CD4-positive, alpha-beta memory T cell (primary cell): Measurements from ENCODE around the gene UTY. TPM values are rescaled to one million over a fixed set of nuclear protein-coding genes. Genes with fewer than 3 reads are reported as not detected.

Experiments used
- CTCF ChIA-PET: fragments of 350-600 bp; sonication (Branson Sonifier 250); formaldehyde crosslinking; loops from one replicate; lab custom pipeline; 2021; ENCODE audit warnings: inconsistent platforms; ENCODE audit not compliant: partially characterized antibody; lab: Charles Lee
- POLR2A ChIA-PET: fragments of 350-600 bp; sonication (Branson Sonifier 250); formaldehyde crosslinking; loops from one replicate; lab custom pipeline; 2021; ENCODE audit not compliant: partially characterized antibody; lab: Charles Lee
- DNase-seq, 5 donors: peaks; one replicate each; pipeline versions ENCODE4 v3.0.0 to v3.0.0-alpha.2; 2020 to 2022; ENCODE audit warnings: mixed read lengths in 1 of 5
- H3K27ac ChIP-seq: one replicate; pipeline ENCODE4 v1.7.0; 2013; ENCODE audit warnings: low read depth, low read length
- H3K27me3 ChIP-seq: 2 replicates; pipeline ENCODE4 v1.7.0; 2013; ENCODE audit warnings: mild to moderate bottlenecking, low read length, moderate library complexity; ENCODE audit not compliant: insufficient read depth
- H3K36me3 ChIP-seq: 2 replicates; pipeline ENCODE4 v1.7.0; 2013; ENCODE audit warnings: mild to moderate bottlenecking, low read length, moderate library complexity; ENCODE audit not compliant: insufficient read depth
- H3K4me1 ChIP-seq: 2 replicates; pipeline ENCODE4 v1.7.0; 2013; ENCODE audit warnings: mild to moderate bottlenecking, low read length, moderate library complexity; ENCODE audit not compliant: insufficient read depth
- H3K4me3 ChIP-seq, 2 donors: one replicate each; pipeline ENCODE4 v1.7.0; 2013; ENCODE audit warnings: low read length in 2 of 2, mild to moderate bottlenecking in 1 of 2
- H3K9me3 ChIP-seq, 2 donors: one replicate each; pipeline ENCODE4 v1.7.0; 2013; ENCODE audit warnings: low read length in 2 of 2, control low read depth in 1 of 2; ENCODE audit not compliant: control insufficient read depth in 1 of 2
- H3K27ac Mint-ChIP-seq, 7 donors: one replicate each; pipeline ENCODE4 v1.8.0; 2020 to 2021; ENCODE audit warnings: mixed read lengths in 7 of 7, mild to moderate bottlenecking in 6 of 7, inconsistent platforms in 3 of 7, moderate library complexity in 3 of 7
- H3K27me3 Mint-ChIP-seq, 2 donors: one replicate each; pipeline ENCODE4 v1.8.0; 2020 to 2021; ENCODE audit warnings: mixed read lengths in 2 of 2
- H3K36me3 Mint-ChIP-seq, 2 donors: one replicate each; pipeline ENCODE4 v1.8.0; 2020 to 2021; ENCODE audit warnings: mixed read lengths in 2 of 2, inconsistent platforms in 1 of 2, mild to moderate bottlenecking in 1 of 2
- H3K4me1 Mint-ChIP-seq, 4 donors: one replicate each; pipeline ENCODE4 v1.8.0; 2020 to 2021; ENCODE audit warnings: mixed read lengths in 4 of 4, mild to moderate bottlenecking in 1 of 4
- H3K4me3 Mint-ChIP-seq, 8 donors: one replicate each; pipeline ENCODE4 v1.8.0; 2020 to 2021; ENCODE audit warnings: mixed read lengths in 8 of 8, mild to moderate bottlenecking in 7 of 8, moderate library complexity in 6 of 8, inconsistent platforms in 3 of 8
- H3K9me3 Mint-ChIP-seq, 8 donors: one replicate each; pipeline ENCODE4 v1.8.0; 2020 to 2021; ENCODE audit warnings: mixed read lengths in 8 of 8, mild to moderate bottlenecking in 5 of 8, inconsistent platforms in 3 of 8, moderate library complexity in 1 of 8
- intact Hi-C: fragments of 100-400 bp; cut with micrococcal nuclease; formaldehyde crosslinking; loops from one replicate; pipeline ENCODE4 v1.15.1; 2023
- polyA plus RNA-seq, 2 donors: library from polyadenylated mRNA; unstranded; fragments of 300-500 nt; fragmentation: Illumina TruSeq; gene quantifications; one replicate each; pipeline ENCODE4 v1.2.3, GENCODE V29; 2021
- total RNA-seq, 2 experiments: library from RNA; stranded (reverse); gene quantifications; one replicate each; pipeline ENCODE4 v1.2.3, GENCODE V29; 2021

Gene UTY
- total and polyA plus RNA-seq, 4 experiments from 2014 or later, result 70.8 to 71.8 TPM; not detected in 2

DNA sequence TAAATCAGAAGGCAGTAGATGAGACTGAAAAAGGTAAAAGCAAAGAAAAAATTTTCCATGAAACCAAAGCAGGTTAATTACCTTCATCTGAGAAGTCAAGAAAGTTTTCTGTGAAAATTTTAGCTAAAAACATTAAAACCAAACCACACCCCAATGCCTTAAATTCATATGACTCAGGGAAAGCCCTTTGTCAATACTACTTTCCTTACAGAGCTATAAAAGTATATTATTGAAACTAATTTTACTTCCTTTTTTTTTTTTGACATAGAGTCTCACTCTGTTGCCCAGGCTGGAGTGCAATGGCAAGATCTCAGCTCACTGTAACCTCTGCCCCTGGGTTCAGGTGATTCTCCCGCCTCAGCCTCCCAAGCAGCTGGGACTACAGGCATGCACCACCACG is 117.2 kb downstream of the UTY start:
- H3K36me3 Mint-ChIP-seq, result peaks cover 0 to 15% of the 10 kb centered on the region in 2 donors
- H3K27ac Mint-ChIP-seq, result no peak overlapping the region
- H3K9me3 ChIP-seq, result no peaks in the 10 kb centered on the region
- H3K4me1 Mint-ChIP-seq, result peaks cover 0 to 15% (median 2%) of the 10 kb centered on the region in 4 donors
- peaks cover 8% of the 10 kb centered on the region for H3K4me1 ChIP-seq
- no peaks in the 10 kb centered on the region for H3K27me3 ChIP-seq
- ChIA-PET POLR2A (no interaction called here), CTCF (no interaction called here)
- no peak for DNase-seq
- peaks cover 3% of the 10 kb centered on the region for H3K36me3 ChIP-seq
- no peak overlapping the region for H3K27ac ChIP-seq
- no peak overlapping the region for H3K4me3 ChIP-seq
- no peaks in the 10 kb centered on the region for H3K27me3 Mint-ChIP-seq
- H3K9me3 Mint-ChIP-seq, result no peaks in the 10 kb centered on the region
- no peak overlapping the region for H3K4me3 Mint-ChIP-seq
- intact Hi-C loops, result no loop called here

DNA sequence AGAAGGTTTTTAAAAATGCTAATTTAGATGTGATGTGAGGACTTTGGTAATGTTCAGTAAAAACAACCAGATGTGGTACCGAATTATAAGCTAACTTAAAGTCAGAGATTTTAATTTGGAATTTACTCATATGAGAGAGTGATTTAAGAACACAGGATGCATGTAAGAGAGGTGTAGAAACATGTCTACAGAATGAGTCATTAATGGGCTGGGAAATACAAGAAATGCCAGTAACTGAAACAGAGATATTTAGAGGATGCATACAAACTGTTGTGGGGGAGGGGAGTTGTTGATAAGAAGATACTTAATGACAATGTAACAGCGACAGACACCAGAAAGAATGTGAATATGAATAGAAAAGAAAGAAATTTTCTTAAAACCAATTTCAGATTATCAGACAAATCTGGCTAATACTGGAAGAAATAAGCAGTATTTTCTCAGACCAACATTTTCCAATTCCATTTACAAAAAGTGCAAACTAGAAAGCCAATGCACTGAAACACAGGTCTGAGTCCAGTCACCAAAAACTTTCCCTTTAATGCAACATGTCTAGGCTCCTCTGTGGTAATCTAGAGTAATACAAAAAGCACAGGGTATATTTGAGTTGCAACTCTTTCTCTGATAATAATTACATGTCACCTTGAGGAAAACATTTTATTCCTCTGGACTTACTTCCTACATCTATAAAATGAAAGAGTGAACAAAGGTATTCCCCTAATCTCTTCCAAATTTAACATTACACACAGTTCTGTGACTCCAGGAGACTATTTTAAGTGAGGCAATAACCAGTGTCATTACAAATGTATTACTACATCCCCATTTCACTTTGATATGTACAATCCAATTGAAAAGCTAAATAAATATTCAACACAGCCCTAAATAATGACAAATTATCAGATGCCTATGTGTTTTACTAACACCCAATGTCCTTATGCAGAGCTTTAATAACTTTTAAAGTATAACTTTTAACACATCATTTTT is 117.9 kb downstream of the UTY start:
- ChIA-PET POLR2A (no interaction called here), CTCF (no interaction called here)
- H3K4me3 Mint-ChIP-seq, result no peak overlapping the region
- no peaks in the 10 kb centered on the region for H3K27me3 Mint-ChIP-seq
- H3K27ac ChIP-seq, result no peak overlapping the region
- no peak for DNase-seq
- H3K27ac Mint-ChIP-seq, result peak overlapping the region in 2 of 7 donors; percentile 44 to 46
- no peaks in the 10 kb centered on the region for H3K9me3 ChIP-seq
- H3K4me1 Mint-ChIP-seq, result peaks cover 0 to 15% (median 2%) of the 10 kb centered on the region in 4 donors
- H3K9me3 Mint-ChIP-seq, result no peaks in the 10 kb centered on the region
- H3K4me1 ChIP-seq, result peaks cover 8% of the 10 kb centered on the region
- H3K36me3 ChIP-seq, result peaks cover 3% of the 10 kb centered on the region
- no peaks in the 10 kb centered on the region for H3K27me3 ChIP-seq
- H3K4me3 ChIP-seq, result no peak overlapping the region
- intact Hi-C loops, result no loop called here
- peaks cover 0 to 17% of the 10 kb centered on the region in 2 donors for H3K36me3 Mint-ChIP-seq

DNA sequence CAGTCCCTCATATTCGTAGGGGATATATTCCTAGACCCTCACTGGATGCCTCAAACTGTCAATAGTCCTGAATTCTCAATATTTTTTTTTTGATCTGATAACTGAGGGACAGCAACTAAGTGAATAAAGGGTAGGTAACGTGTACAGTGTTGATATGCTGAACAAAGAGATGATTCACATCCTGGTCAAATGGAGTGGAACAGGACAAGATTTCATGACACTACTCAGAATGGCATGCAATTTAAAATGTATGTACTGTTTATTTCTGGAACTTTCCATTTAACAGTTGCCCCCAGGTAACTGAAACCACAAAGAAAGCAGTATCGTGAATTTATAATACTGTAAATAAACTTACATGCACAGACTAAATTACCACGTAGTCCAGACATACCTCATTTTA is 128.4 kb downstream of the UTY start:
- no peak overlapping the region for H3K4me3 ChIP-seq
- H3K4me3 Mint-ChIP-seq, result no peak overlapping the region
- POLR2A ChIA-PET, result no interaction called here
- CTCF ChIA-PET, result no interaction called here
- no peaks in the 10 kb centered on the region for H3K27me3 ChIP-seq
- H3K9me3 ChIP-seq, result no peaks in the 10 kb centered on the region
- peaks cover 0 to 6% (median 3%) of the 10 kb centered on the region in 4 donors for H3K4me1 Mint-ChIP-seq
- intact Hi-C loops, result no loop called here
- DNase-seq, result no peak
- H3K9me3 Mint-ChIP-seq, result no peaks in the 10 kb centered on the region
- H3K27ac ChIP-seq, result no peak overlapping the region
- no peaks in the 10 kb centered on the region for H3K4me1 ChIP-seq
- peaks cover 10% of the 10 kb centered on the region for H3K36me3 ChIP-seq
- H3K27me3 Mint-ChIP-seq, result no peaks in the 10 kb centered on the region
- H3K27ac Mint-ChIP-seq, result no peak overlapping the region
- H3K36me3 Mint-ChIP-seq, result peaks cover 0 to 53% of the 10 kb centered on the region in 2 donors

DNA sequence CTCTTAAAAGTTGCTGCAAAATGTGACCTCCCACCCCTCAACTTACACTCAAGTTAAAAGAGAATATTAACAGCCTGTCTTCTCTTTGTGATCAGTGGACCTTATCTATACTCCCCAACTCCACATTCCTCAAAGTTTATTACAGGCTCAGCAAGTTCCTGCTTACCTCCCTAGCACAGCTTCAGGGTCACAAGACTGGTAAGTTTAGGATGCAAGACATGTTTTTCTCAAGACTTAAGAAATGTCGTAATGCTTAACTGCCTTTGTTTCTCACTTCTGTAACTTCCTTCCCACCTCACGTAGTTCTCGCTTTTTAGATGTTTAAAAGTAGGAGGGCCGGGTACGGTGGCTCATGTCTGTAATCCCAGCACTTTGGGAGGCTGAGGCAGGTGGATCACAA is 132.7 kb downstream of the UTY start:
- Mint-ChIP-seq H3K36me3 (peaks cover 0 to 65% of the 10 kb centered on the region in 2 donors), H3K27me3 (no peaks in the 10 kb centered on the region), H3K9me3 (no peaks in the 10 kb centered on the region), H3K27ac (no peak overlapping the region), H3K4me1 (peaks cover 0 to 15% (median 5%) of the 10 kb centered on the region in 4 donors), H3K4me3 (no peak overlapping the region)
- intact Hi-C loops, result no loop called here
- ChIA-PET POLR2A (no interaction called here), CTCF (no interaction called here)
- Histone ChIP-seq H3K36me3 (peaks cover 8% of the 10 kb centered on the region), H3K9me3 (no peaks in the 10 kb centered on the region), H3K4me1 (no peaks in the 10 kb centered on the region), H3K27me3 (no peaks in the 10 kb centered on the region), H3K27ac (no peak overlapping the region), H3K4me3 (no peak overlapping the region)
- DNase-seq, result no peak

DNA sequence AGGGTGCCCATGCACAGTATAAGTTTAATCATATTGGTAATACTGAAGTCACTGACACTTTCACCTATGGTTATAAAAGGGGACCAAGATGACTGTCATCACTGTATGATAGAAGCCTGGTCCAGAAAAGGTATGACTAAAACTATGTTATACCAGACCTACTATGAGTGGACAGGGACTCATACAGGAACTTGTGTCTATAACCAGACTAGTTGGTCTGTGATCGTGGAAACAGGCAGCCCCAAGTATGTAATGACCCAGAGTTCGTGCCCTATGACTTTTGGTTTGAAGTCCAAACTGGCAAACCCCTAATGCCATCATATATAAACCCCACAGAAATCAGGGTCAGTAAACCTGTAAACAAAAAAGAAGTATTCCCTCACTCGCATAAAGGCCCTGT is 134.3 kb downstream of the UTY start:
- H3K36me3 Mint-ChIP-seq, result peaks cover 0 to 57% of the 10 kb centered on the region in 2 donors
- Histone ChIP-seq H3K4me1 (no peaks in the 10 kb centered on the region), H3K27ac (no peak overlapping the region), H3K36me3 (no peaks in the 10 kb centered on the region), H3K27me3 (no peaks in the 10 kb centered on the region), H3K4me3 (no peak overlapping the region), H3K9me3 (no peaks in the 10 kb centered on the region)
- no peak for DNase-seq
- no peak overlapping the region for H3K4me3 Mint-ChIP-seq
- peaks cover 0 to 9% (median 4%) of the 10 kb centered on the region in 4 donors for H3K4me1 Mint-ChIP-seq
- H3K27ac Mint-ChIP-seq, result peak overlapping the region in 2 of 7 donors; percentile 10 to 38
- CTCF ChIA-PET, result interaction anchor here (1.5 kb wide), 1 partner anchor 12 kb away, joined by 4 read pairs; no protein-coding TSS in a partner anchor
- POLR2A ChIA-PET, result no interaction called here
- H3K27me3 Mint-ChIP-seq, result no peaks in the 10 kb centered on the region
- intact Hi-C loops, result no loop called here
- no peaks in the 10 kb centered on the region for H3K9me3 Mint-ChIP-seq

DNA sequence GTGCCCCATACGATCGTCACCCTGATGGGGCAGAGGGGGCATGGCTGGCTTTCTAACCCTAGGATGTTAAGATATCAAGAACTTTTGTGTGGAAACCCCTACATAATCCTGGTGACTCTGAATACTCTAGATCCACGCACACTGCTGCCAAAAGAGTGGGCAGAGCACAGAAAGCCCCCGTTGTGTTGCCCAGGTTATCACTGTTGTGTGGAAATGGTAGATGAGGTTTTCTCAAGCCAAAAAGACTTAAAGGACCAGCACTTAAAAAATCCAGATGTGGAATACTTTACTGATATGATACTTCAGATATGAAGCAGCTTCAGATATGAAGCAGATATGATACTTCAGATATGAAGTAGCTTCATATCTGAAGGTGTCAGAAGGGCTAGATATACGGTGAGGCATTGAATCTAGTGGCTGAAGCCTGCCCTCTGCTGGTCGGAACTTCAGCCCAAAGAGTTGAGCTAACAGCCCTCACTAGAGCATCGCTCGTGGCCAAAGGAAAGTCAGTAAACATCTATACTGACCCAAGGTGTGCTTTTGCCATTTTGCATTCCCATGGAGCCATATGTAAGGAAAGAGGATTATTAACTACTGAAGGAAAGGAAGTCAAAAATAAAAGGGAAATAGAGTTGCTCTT is 136.4 kb downstream of the UTY start:
- ChIA-PET POLR2A (interaction anchor here (0.6 to 1.3 kb wide), 2 partner anchors 10 to 601 kb away, joined by 3 to 6 read pairs; no protein-coding TSS in a partner anchor), CTCF (interaction anchor here (0.6 to 2.6 kb wide), 13 partner anchors 8 to 416 kb away, joined by 3 to 8 read pairs (median 4); no protein-coding TSS in a partner anchor)
- no peak for DNase-seq
- Mint-ChIP-seq H3K9me3 (no peaks in the 10 kb centered on the region), H3K27ac (peak overlapping the region in 2 of 7 donors; percentile 20 to 78), H3K4me1 (peaks cover 0 to 9% (median 3%) of the 10 kb centered on the region in 4 donors), H3K4me3 (no peak overlapping the region), H3K36me3 (peaks cover 0 to 55% of the 10 kb centered on the region in 2 donors), H3K27me3 (no peaks in the 10 kb centered on the region)
- H3K36me3 ChIP-seq, result no peaks in the 10 kb centered on the region
- no peak overlapping the region for H3K27ac ChIP-seq
- no peaks in the 10 kb centered on the region for H3K27me3 ChIP-seq
- H3K4me1 ChIP-seq, result no peaks in the 10 kb centered on the region
- no peaks in the 10 kb centered on the region for H3K9me3 ChIP-seq
- intact Hi-C loops, result no loop called here
- no peak overlapping the region for H3K4me3 ChIP-seq

DNA sequence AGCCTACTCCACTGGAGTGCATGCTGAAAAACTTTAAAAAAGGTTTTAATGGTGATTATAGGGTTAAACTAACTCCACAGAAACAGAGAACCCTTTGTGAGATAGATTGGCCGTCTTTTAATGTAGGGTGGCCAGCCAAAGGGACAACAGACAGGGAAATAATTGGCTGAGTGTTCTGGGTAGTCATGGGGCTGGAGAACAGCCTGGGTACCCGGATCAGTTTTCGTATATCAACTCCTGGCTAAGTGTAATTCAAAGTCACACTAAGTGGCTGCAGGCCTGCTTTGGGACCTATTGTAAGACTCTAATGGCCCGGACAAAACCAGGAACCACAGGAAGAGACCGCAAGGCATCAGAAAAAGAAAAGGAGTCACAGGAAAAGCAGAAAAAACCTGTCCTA is 139.9 kb downstream of the UTY start:
- H3K27me3 Mint-ChIP-seq, result no peaks in the 10 kb centered on the region
- DNase-seq, result no peak
- H3K4me3 Mint-ChIP-seq, result no peak overlapping the region
- H3K4me3 ChIP-seq, result no peak overlapping the region
- H3K36me3 ChIP-seq, result no peaks in the 10 kb centered on the region
- POLR2A ChIA-PET, result no interaction called here
- intact Hi-C loops, result loop anchor here (1.0 kb wide), 1 partner anchor 34 kb away; no protein-coding TSS in a partner anchor
- CTCF ChIA-PET, result no interaction called here
- H3K27me3 ChIP-seq, result no peaks in the 10 kb centered on the region
- H3K36me3 Mint-ChIP-seq, result peaks cover 0 to 55% of the 10 kb centered on the region in 2 donors
- H3K9me3 Mint-ChIP-seq, result no peaks in the 10 kb centered on the region
- H3K4me1 Mint-ChIP-seq, result peaks cover 0 to 9% (median 4%) of the 10 kb centered on the region in 4 donors
- H3K4me1 ChIP-seq, result no peaks in the 10 kb centered on the region
- no peak overlapping the region for H3K27ac ChIP-seq
- no peaks in the 10 kb centered on the region for H3K9me3 ChIP-seq
- no peak overlapping the region for H3K27ac Mint-ChIP-seq
